Midbrain (tissue), 1 donor: ENCODE data around the gene HYCC1.
"Not testable (repeated sequence)": the region's sequence is repeated elsewhere in the genome, so short reads cannot be mapped to it uniquely, and the experiment has no call there.

ENCODE experiments used
- DNase-seq: peaks from one replicate; lab custom pipeline; 2025; lab: John Stamatoyannopoulos, UW

Gene HYCC1

DNA sequence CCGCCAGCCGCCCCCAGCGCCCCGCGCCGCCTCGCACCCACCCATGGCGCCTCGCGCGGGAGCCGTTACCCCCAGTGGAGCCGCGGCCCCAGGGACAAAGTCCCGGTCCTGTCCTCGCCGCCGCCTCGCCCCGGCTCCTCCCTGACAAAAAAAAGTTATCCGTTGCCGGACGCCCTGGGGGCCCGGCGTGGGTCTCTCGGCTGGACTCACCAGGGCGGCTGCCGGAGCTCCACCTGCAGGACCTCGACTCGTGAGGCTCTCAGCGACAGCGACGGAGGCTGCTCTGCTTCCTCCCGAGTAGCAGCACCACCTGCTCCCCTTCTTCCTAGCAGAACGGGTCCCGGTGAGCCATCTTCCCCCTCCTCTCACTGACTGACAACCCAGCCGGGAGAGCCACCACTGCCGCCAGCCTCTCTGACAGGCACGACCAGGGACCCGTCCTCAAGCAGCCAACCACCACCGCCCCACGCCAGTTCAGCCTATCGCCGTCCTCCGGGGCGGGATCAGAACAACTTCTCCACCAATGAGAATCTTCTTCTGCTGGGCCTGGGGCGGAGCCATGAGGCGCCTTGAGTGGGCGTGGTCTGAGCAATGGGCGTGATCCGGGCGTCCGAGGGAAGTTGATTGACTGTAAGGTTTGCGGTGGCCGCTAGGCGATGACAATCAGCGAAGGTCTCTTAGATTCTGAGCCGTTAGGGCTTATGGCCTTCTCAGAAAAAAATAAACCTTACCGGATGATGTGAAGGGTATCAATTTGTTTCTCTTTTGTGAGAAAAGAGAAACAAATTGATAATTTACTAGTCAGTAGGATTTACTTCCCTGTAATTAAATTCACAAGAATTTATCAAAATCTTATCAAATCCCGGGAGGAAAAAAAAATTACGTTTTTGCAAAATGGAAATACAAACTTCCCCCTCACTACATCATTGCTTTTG, at the start of gene HYCC1:
Gene HYCC1, minus strand, starts transcription at position 416 of the 935 bp plus-strand sequence. CDS start 23,019 bp downstream, outside the sequence.
- peak; percentile 99 for DNase-seq

DNA sequence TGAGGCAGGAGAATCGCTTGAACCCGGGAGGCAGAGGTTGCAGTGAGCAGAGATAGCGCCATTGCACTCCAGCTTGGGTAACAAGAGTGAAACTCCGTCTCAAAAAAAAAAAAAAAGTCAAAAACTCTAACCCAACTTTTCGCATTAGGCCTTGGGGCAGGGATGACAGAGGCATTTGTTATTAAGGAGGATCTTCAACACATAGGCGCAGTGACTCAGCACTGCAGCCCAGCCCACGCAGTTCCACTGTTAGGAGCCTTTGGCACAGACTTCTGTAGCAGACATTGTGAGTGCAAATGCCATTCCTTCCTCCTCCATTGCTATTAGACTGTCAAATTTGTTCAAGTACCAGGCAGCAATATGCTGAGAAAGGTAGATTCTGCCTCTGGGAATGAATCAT, 48.5 kb upstream of the HYCC1 start:
- DNase-seq: no peak

GRCh38 chr7:23061327-23061726, 47.4 kb upstream of the HYCC1 start:
- DNase-seq: no peak

DNA sequence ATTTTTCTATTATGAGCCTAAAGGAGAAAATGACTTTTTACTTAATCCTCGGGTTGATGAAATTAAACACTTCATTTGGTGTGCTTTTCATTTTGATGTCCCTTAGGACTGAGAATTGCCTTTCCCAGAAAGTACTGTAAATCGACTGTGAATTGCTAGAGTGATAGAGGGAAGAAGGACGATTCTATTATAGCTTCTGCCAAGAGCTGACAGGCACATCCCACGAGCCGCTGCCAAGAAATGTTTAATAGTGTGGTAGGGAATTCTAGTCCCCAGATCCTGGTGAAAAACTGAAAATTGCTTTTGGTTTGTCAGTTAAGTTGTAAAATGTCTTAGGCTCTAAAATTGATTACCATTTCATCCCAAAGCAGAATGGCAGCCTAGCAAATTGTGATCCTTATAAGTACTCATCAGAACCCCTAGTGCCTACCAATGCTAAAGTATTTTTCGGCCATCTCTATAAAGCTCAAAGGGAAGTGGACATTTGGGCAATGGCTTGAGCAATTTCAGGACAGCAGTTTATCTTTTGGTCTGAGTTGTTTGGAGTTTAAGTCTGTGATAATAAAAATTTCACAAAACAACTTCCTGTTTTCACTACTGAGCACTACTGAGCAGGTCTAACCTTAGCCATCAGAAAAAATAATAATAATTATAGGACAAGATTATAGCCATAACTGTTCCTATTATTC, 44.6 kb upstream of the HYCC1 start:
- no peak for DNase-seq

DNA sequence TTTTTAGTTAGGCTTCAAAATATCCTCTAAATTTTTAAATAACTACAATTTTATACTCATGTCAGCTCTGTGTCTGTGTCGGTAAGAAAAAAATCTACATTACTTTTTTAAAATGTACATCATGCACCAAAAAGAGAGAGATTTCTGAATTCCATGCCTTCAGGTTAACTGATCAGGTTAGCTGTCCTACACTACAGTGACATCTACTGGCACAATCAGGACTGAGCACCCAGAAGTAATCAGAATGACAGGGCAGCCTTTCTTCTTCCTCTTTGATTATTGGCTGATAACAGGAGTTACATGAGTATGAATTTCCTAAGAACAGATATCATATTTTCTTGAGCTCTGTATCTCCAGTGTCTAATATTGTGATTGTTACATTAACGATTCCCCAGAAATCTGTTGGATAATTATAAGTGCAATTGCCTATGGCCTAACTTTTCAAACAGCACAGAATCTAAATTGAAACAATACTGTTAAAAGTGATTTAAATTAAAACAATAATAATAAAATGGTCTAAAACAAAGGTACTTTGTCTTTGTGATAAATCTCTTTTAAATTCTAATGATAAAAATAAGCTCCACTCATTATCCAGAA, 41.8 kb upstream of the HYCC1 start:
- DNase-seq: peak; percentile 53

- not testable (repeated sequence) for DNase-seq
These were observed 37.2 kb upstream of the HYCC1 start for GRCh38 chr7:23051124-23051485.

GRCh38 chr7:23046336-23046735, 32.4 kb upstream of the HYCC1 start:
- DNase-seq: not testable (repeated sequence)

GRCh38 chr7:23045086-23045485, 31.2 kb upstream of the HYCC1 start:
- not testable (repeated sequence) for DNase-seq

- no peak for DNase-seq
These were observed 30.7 kb upstream of the HYCC1 start for GRCh38 chr7:23044581-23044980.

DNA sequence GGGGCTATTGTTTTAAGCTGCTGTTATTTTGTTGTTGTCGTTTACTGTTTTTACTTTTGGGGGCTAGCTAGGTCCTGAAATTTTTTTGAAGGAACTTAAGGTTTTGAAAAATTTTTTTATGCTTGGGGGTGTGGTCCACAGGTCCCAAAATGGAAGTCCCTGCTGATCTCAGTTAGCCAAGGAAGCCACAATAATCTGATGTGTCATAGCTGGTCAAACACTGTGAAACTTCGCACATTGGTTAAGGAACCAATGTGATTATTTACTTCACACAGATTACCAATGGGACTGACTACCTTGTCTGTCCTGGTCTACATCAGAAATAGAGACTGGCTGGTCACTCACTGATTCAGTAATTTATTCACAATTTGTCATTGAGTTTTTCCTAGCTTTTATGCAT, 29.5 kb upstream of the HYCC1 start:
- DNase-seq: no peak

GRCh38 chr7:23039674-23040073, 25.7 kb upstream of the HYCC1 start:
- DNase-seq: not testable (repeated sequence)

DNA sequence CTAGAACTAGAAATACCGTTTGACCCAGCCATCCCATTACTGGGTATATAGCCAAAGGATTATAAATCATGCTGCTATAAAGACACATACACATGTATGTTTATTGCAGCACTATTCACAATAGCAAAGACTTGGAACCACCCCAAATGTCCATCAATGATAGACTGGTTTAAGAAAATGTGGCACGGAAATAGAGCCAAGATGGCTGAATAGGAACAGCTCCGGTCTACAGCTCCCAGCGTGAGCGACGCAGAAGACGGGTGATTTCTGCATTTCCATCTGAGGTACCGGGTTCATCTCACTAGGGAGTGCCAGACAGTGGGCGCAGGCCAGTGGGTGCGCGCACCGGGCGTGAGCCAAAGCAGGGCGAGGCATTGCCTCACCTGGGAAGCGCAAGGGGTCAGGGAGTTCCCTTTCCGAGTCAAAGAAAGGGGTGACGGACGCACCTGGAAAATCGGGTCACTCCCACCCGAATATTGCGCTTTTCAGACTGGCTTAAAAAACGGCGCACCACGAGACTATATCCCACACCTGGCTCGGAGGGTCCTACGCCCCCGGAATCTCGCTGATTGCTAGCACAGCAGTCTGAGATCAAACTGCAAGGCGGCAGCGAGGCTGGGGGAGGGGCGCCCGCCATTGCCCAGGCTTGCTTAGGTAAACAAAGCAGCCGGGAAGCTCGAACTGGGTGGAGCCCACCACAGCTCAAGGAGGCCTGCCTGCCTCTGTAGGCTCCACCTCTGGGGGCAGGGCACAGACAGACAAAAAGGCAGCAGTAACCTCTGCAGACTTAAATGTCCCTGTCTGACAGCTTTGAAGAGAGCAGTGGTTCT, 21.8 kb upstream of the HYCC1 start:
- DNase-seq: not testable (repeated sequence)

DNA sequence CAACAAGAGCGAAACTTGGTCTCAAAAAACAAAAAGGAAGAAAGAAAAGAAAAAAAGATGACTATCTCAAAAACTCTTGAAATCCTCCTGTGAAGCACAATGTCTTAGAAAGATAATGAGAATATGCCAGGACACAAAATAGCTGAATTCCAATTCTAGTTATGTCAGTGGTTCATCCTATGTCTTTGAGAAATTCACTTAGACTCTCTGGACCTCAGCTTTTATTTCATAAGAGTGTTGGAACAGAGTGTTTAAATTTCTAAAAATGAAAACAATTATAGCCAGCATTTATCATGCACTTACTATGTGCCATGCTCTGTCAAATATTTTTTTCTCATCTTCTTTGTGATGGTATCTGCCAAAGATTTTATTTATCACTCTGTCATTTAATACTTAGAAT, 13.3 kb upstream of the HYCC1 start:
- DNase-seq: no peak

DNA sequence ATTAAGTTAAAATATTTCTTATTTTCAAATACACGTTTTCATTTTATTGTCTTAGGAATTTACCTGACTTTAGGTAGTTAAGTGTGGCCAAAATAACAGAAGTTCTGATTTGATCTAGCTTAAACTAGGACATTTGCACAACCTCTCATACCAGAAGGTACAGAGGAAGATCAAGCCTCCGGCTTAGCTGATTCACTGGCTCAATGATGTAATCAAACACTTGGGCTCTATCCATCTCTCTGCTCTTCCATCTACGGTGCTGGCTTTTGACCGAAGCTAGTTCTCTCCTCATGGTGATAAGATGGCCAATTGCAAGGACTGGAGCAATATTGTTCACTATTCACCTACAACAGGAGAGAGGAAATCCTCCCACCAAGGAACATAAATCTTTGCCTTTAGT, 12.2 kb upstream of the HYCC1 start:
- no peak for DNase-seq

DNA sequence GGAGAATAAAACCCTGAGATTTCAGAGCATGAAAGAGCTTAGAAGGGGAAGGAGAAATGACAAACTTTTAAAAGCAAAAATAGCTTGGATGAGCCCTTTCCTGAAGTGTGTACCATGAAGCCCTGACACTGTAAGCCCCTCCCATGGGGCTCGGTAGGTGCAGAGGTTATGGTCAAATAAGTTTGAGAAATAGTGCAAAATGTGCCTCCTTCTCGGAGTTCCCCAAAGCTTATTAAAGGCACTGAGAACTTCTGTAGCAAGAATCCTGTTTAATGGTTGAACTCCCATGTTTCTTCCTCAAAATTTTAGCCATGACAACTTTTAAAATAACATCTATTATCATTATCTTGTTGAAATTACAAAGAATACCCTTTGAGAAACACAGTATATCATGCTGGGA, 10.5 kb upstream of the HYCC1 start:
- DNase-seq: no peak

DNA sequence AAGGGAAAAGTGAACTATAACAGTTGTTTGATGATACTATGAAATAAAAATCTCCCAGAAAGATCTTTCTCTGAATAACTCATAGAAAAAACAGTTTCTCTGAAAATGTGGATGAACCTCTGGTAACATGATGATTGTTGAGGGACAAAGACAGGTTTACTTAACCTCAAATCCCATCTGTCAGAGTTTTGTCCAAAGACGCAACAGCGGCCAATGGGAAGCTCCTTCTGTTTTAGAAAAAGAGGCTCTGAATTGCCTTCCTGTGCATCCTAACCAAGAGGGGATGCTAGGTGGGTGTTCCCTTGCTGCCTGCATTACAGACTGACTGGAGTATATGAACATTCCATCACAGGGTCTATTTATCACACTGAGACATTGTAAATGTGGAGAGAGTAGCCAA, 8.9 kb upstream of the HYCC1 start:
- no peak for DNase-seq

DNA sequence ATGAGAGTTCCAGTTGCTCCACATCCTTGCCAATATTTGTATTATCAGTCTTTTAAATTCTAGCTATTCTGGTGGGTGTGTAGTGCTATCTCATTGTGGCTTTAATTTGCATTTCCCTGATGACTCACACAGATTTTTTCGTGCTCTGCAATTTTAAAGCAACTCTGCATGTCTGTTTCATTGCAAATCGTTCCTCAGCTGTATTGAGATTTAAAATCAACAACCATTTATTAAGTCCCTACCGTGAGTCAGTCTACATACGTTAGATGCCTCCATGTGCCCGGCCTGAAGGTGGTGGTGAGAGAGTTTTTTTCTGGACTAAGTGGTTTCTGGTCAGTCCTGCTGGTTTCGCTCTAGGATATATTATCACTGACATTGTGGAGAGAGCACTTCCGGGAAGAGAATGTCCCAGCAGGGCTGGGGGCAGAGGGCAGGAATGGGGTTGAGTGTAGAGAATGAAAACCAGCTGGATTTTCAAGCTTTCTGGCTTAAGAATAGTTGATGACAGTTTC, 8.4 kb upstream of the HYCC1 start:
- no peak for DNase-seq

- no peak for DNase-seq
These were observed 7.7 kb upstream of the HYCC1 start for GRCh38 chr7:23021596-23021995.

DNA sequence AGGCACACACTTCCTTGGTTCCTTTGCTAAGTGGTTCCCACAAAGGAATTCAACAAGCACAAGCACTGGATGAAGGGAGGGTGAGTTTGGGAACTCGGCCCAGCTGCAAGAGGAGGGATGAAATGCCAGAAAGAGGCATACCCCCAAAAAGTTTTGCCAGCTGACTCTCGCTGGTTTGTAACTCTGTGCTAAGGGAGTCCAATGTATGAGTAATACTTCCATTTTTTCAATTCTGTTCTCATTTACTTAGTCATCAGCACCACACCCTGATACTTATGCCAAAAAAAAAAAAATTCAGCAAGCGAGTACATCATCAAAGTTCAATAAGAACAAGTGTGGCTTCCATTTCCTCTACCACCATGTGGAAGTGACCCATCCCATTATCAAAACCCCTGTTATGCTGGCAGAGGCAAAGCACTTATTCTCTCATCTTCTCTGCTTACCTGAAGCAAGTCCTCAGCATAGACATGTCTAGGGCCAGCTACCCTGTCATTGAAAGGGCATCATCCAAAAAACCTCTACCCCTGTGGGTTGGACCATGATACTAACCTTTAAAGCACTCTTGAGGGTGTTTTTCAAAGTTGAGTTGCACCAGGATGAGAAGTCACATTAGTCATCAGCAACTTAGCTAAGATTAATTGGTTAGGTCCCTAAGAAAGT, 6.9 kb upstream of the HYCC1 start:
- DNase-seq: no peak

- no peak for DNase-seq
These were observed 4.8 kb upstream of the HYCC1 start for GRCh38 chr7:23018750-23019149.

DNA sequence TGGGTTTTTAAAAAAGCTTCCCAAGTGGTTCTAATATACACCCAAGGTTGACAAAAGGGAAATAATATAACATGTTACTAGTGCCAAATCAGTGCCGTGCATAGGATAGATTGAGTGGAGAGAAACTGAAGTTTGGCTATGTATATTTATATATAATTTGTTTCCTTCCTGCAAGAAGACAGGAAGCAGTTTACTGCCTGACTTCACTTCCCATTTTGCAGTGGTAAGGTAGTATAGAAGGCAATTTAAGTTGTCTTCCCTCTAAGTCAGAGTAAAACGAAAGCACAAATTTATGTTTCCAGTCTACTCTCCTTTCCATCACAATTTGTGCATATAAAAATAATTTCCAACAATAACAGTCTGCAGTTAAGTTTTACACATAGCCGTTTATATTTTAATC, 3.4 kb upstream of the HYCC1 start:
- DNase-seq: no peak
